ENCODE results near the gene TTYH3. TPM values are rescaled to one million over a fixed set of nuclear protein-coding genes. Genes with fewer than 3 reads are reported as not detected.

TTYH3 gene
- total and polyA plus RNA-seq, 7 experiments from 2014 or later, result 0.53 to 115 (median 18.1) TPM

- DNase-seq, result no peak
Measured at GRCh38 chr7:2635810-2636701, 4.3 kb downstream of the TTYH3 start.

GRCh38 chr7:2637066-2637471, 5.3 kb downstream of the TTYH3 start:
- no peak for DNase-seq
- Mint-ChIP-seq H3K4me1 (peaks cover 0 to 18% (median 13%) of the 10 kb centered on the region in 7 donors), H3K4me3 (no peak overlapping the region), H3K27me3 (no peaks in the 10 kb centered on the region), H3K9me3 (no peaks in the 10 kb centered on the region), H3K27ac (no peak overlapping the region), H3K36me3 (no peaks in the 10 kb centered on the region)
- H3K27ac ChIP-seq (ENCODE audit: low read depth, low read length), result no peak overlapping the region
- no peaks in the 10 kb centered on the region for H3K9me3 ChIP-seq (ENCODE audit: control insufficient read depth in 2 of 3, low read length in 3 of 3)
- CTCF ChIA-PET, result no interaction called here
- no peak overlapping the region for H3K4me3 ChIP-seq (ENCODE audit: low read length)
- intact Hi-C loops (cut with micrococcal nuclease), result no loop called here
- peaks cover 0 to 16% of the 10 kb centered on the region in 2 donors for H3K4me1 ChIP-seq (ENCODE audit: control insufficient read depth in 2 of 2, insufficient read depth in 2 of 2, low read length in 2 of 2)
- ATAC-seq, result peak; percentile 1
- H3K36me3 ChIP-seq (ENCODE audit: control insufficient read depth in 2 of 3, insufficient read depth in 3 of 3, low read length in 3 of 3), result peaks cover 0 to 3% (median 0%) of the 10 kb centered on the region in 3 experiments
- no peaks in the 10 kb centered on the region for H3K27me3 ChIP-seq (ENCODE audit: control insufficient read depth in 2 of 2, insufficient read depth in 2 of 2, low read length in 2 of 2)
- POLR2A ChIA-PET, result no interaction called here

More at GRCh38 chr7:2635810-2636701, 4.3 kb downstream of the TTYH3 start:
- peaks cover 0 to 18% (median 14%) of the 10 kb centered on the region in 7 donors for H3K4me1 Mint-ChIP-seq
- Histone ChIP-seq H3K27ac (ENCODE audit: low read depth, low read length) (no peak overlapping the region), H3K4me1 (ENCODE audit: control insufficient read depth in 2 of 2, insufficient read depth in 2 of 2, low read length in 2 of 2) (peaks cover 2 to 16% of the 10 kb centered on the region in 2 donors), H3K27me3 (ENCODE audit: control insufficient read depth in 2 of 2, insufficient read depth in 2 of 2, low read length in 2 of 2) (no peaks in the 10 kb centered on the region), H3K36me3 (ENCODE audit: control insufficient read depth in 2 of 3, insufficient read depth in 3 of 3, low read length in 3 of 3) (peaks cover 0 to 5% (median 0%) of the 10 kb centered on the region in 3 experiments), H3K9me3 (ENCODE audit: control insufficient read depth in 2 of 3, low read length in 3 of 3) (no peaks in the 10 kb centered on the region), H3K4me3 (ENCODE audit: low read length) (no peak overlapping the region)
- ChIA-PET CTCF (interaction anchor here (1.2 kb wide), 1 partner anchor 27 kb away, joined by 4 read pairs; no protein-coding TSS in a partner anchor), POLR2A (no interaction called here)
- no peaks in the 10 kb centered on the region for H3K36me3 Mint-ChIP-seq
- no peak for ATAC-seq
- H3K9me3 Mint-ChIP-seq, result no peaks in the 10 kb centered on the region
- H3K27me3 Mint-ChIP-seq, result no peaks in the 10 kb centered on the region
- peak overlapping the region in 1 of 10 donors; percentile 53 for H3K4me3 Mint-ChIP-seq
- no peak overlapping the region for H3K27ac Mint-ChIP-seq
- intact Hi-C loops (cut with micrococcal nuclease), result no loop called here

- Histone ChIP-seq H3K27ac (ENCODE audit: low read depth, low read length) (no peak overlapping the region), H3K4me1 (ENCODE audit: control insufficient read depth in 2 of 2, insufficient read depth in 2 of 2, low read length in 2 of 2) (peaks cover 0 to 11% of the 10 kb centered on the region in 2 donors), H3K4me3 (ENCODE audit: low read length) (no peak overlapping the region), H3K27me3 (ENCODE audit: control insufficient read depth in 2 of 2, insufficient read depth in 2 of 2, low read length in 2 of 2) (no peaks in the 10 kb centered on the region), H3K9me3 (ENCODE audit: control insufficient read depth in 2 of 3, low read length in 3 of 3) (no peaks in the 10 kb centered on the region), H3K36me3 (ENCODE audit: control insufficient read depth in 2 of 3, insufficient read depth in 3 of 3, low read length in 3 of 3) (no peaks in the 10 kb centered on the region)
- Mint-ChIP-seq H3K27me3 (no peaks in the 10 kb centered on the region), H3K4me1 (peaks cover 0 to 18% (median 13%) of the 10 kb centered on the region in 7 donors), H3K4me3 (no peak overlapping the region), H3K27ac (no peak overlapping the region), H3K36me3 (no peaks in the 10 kb centered on the region), H3K9me3 (no peaks in the 10 kb centered on the region)
- intact Hi-C loops (cut with micrococcal nuclease), result no loop called here
- CTCF ChIA-PET, result no interaction called here
- POLR2A ChIA-PET, result no interaction called here
- DNase-seq, result peak in 1 of 9 donors; percentile 22
- peak; percentile 67 for ATAC-seq
Measured at GRCh38 chr7:2637505-2638223, 5.9 kb downstream of the TTYH3 start.

- Mint-ChIP-seq H3K27me3 (no peaks in the 10 kb centered on the region), H3K9me3 (no peaks in the 10 kb centered on the region), H3K27ac (no peak overlapping the region), H3K36me3 (no peaks in the 10 kb centered on the region), H3K4me3 (no peak overlapping the region), H3K4me1 (peaks cover 0 to 13% (median 10%) of the 10 kb centered on the region in 7 donors)
- H3K4me3 ChIP-seq (ENCODE audit: low read length), result no peak overlapping the region
- intact Hi-C loops (cut with micrococcal nuclease), result no loop called here
- ChIA-PET POLR2A (no interaction called here), CTCF (no interaction called here)
- H3K9me3 ChIP-seq (ENCODE audit: control insufficient read depth in 2 of 3, low read length in 3 of 3), result no peaks in the 10 kb centered on the region
- no peak for ATAC-seq
- no peak overlapping the region for H3K27ac ChIP-seq (ENCODE audit: low read depth, low read length)
- DNase-seq, result peak in 1 of 9 donors; percentile 3
- peaks cover 0 to 4% of the 10 kb centered on the region in 2 donors for H3K4me1 ChIP-seq (ENCODE audit: control insufficient read depth in 2 of 2, insufficient read depth in 2 of 2, low read length in 2 of 2)
- no peaks in the 10 kb centered on the region for H3K27me3 ChIP-seq (ENCODE audit: control insufficient read depth in 2 of 2, insufficient read depth in 2 of 2, low read length in 2 of 2)
- H3K36me3 ChIP-seq (ENCODE audit: control insufficient read depth in 2 of 3, insufficient read depth in 3 of 3, low read length in 3 of 3), result no peaks in the 10 kb centered on the region
Measured at GRCh38 chr7:2638224-2638991, 6.6 kb downstream of the TTYH3 start.

- peaks cover under 1 to 1% of the 10 kb centered on the region in 2 donors for H3K4me1 ChIP-seq (ENCODE audit: control insufficient read depth in 2 of 2, insufficient read depth in 2 of 2, low read length in 2 of 2)
- H3K27ac ChIP-seq (ENCODE audit: low read depth, low read length), result no peak overlapping the region
Measured at GRCh38 chr7:2639181-2639681, 7.4 kb downstream of the TTYH3 start.

GRCh38 chr7:2639695-2640481, 8.1 kb downstream of the TTYH3 start:
- no peaks in the 10 kb centered on the region for H3K27me3 Mint-ChIP-seq
- H3K36me3 Mint-ChIP-seq, result no peaks in the 10 kb centered on the region
- Histone ChIP-seq H3K36me3 (ENCODE audit: control insufficient read depth in 2 of 3, insufficient read depth in 3 of 3, low read length in 3 of 3) (no peaks in the 10 kb centered on the region), H3K4me1 (ENCODE audit: control insufficient read depth in 2 of 2, insufficient read depth in 2 of 2, low read length in 2 of 2) (peaks cover 8% of the 10 kb centered on the region in 2 donors), H3K4me3 (ENCODE audit: low read length) (no peak overlapping the region), H3K9me3 (ENCODE audit: control insufficient read depth in 2 of 3, low read length in 3 of 3) (no peaks in the 10 kb centered on the region), H3K27me3 (ENCODE audit: control insufficient read depth in 2 of 2, insufficient read depth in 2 of 2, low read length in 2 of 2) (no peaks in the 10 kb centered on the region), H3K27ac (ENCODE audit: low read depth, low read length) (no peak overlapping the region)
- ATAC-seq (no peak), DNase-seq (peak in 1 of 9 donors; percentile 4)
- POLR2A ChIA-PET, result no interaction called here
- intact Hi-C loops (cut with micrococcal nuclease), result no loop called here
- no peak overlapping the region for H3K27ac Mint-ChIP-seq
- CTCF ChIA-PET, result no interaction called here
- no peak overlapping the region for H3K4me3 Mint-ChIP-seq
- H3K4me1 Mint-ChIP-seq, result peaks cover 5 to 19% (median 10%) of the 10 kb centered on the region in 7 donors
- H3K9me3 Mint-ChIP-seq, result no peaks in the 10 kb centered on the region

More at GRCh38 chr7:2639181-2639681, 7.4 kb downstream of the TTYH3 start:
- ATAC-seq, result no peak
- Mint-ChIP-seq H3K4me1 (peaks cover under 1 to 14% (median 6%) of the 10 kb centered on the region in 7 donors), H3K27ac (no peak overlapping the region), H3K4me3 (no peak overlapping the region), H3K9me3 (no peaks in the 10 kb centered on the region), H3K36me3 (no peaks in the 10 kb centered on the region), H3K27me3 (no peaks in the 10 kb centered on the region)
- peak in 1 of 9 donors; percentile 5 for DNase-seq
- H3K4me3 ChIP-seq (ENCODE audit: low read length), result no peak overlapping the region
- no peaks in the 10 kb centered on the region for H3K36me3 ChIP-seq (ENCODE audit: control insufficient read depth in 2 of 3, insufficient read depth in 3 of 3, low read length in 3 of 3)
- H3K9me3 ChIP-seq (ENCODE audit: control insufficient read depth in 2 of 3, low read length in 3 of 3), result no peaks in the 10 kb centered on the region
- intact Hi-C loops (cut with micrococcal nuclease), result no loop called here
- CTCF ChIA-PET, result no interaction called here
- H3K27me3 ChIP-seq (ENCODE audit: control insufficient read depth in 2 of 2, insufficient read depth in 2 of 2, low read length in 2 of 2), result no peaks in the 10 kb centered on the region
- POLR2A ChIA-PET, result no interaction called here

All from naive thymus-derived CD4-positive, alpha-beta T cell (primary cell).